NCI-H345 treated with DMSO at 0.1 percent for 48 hours (cell line): ENCODE measurements around the gene PLCH1.

Source experiments
- DNase-seq: peaks from one replicate; lab custom pipeline; 2025; ENCODE audit not compliant: unreplicated experiment; lab: John Stamatoyannopoulos, UW

PLCH1 gene

GRCh38 chr3:155488671-155489070, 256.2 kb downstream of the PLCH1 start:
- no peak for DNase-seq

GRCh38 chr3:155485897-155486296, 259.0 kb downstream of the PLCH1 start:
- DNase-seq: no peak

GRCh38 chr3:155481591-155481990, 263.3 kb downstream of the PLCH1 start:
- DNase-seq: no peak

GRCh38 chr3:155481089-155481488, 263.8 kb downstream of the PLCH1 start:
- no peak for DNase-seq

GRCh38 chr3:155465664-155466063, 279.2 kb downstream of the PLCH1 start:
- DNase-seq: no peak

GRCh38 chr3:155462672-155463071, 282.2 kb downstream of the PLCH1 start:
- DNase-seq: no peak

GRCh38 chr3:155457591-155457990, 287.3 kb downstream of the PLCH1 start:
- no peak for DNase-seq

- no peak for DNase-seq
Observed at GRCh38 chr3:155455765-155456164, 289.1 kb downstream of the PLCH1 start.

GRCh38 chr3:155453512-155453911, 291.4 kb downstream of the PLCH1 start:
- no peak for DNase-seq

GRCh38 chr3:155449613-155450267, 295.1 kb downstream of the PLCH1 start:
- DNase-seq: no peak

- DNase-seq: no peak
Observed at GRCh38 chr3:155448531-155448930, 296.3 kb downstream of the PLCH1 start.

- DNase-seq: no peak
Observed at GRCh38 chr3:155446366-155446765, 298.5 kb downstream of the PLCH1 start.

GRCh38 chr3:155444771-155445170, 300.1 kb downstream of the PLCH1 start:
- DNase-seq: no peak

- no peak for DNase-seq
Observed at GRCh38 chr3:155443815-155444214, 301.1 kb downstream of the PLCH1 start.

- no peak for DNase-seq
Observed at GRCh38 chr3:155442072-155442471, 302.8 kb downstream of the PLCH1 start.

GRCh38 chr3:155441506-155441905, 303.4 kb downstream of the PLCH1 start:
- no peak for DNase-seq

- no peak for DNase-seq
Observed at GRCh38 chr3:155441026-155441425, 303.8 kb downstream of the PLCH1 start.

- no peak for DNase-seq
Observed at GRCh38 chr3:155435821-155436220, 309.1 kb downstream of the PLCH1 start.

- DNase-seq: no peak
Observed at GRCh38 chr3:155431856-155432570, 312.9 kb downstream of the PLCH1 start.

- no peak for DNase-seq
Observed at GRCh38 chr3:155428563-155428962, 316.3 kb downstream of the PLCH1 start.

- no peak for DNase-seq
Observed at GRCh38 chr3:155426524-155427230, 318.2 kb downstream of the PLCH1 start.

- no peak for DNase-seq
Observed at GRCh38 chr3:155425396-155425795, 319.5 kb downstream of the PLCH1 start.
